PC-9 (cell line): ENCODE measurements around the gene TTC31. TPM values are rescaled to one million over a fixed set of nuclear protein-coding genes. Genes with fewer than 3 reads are reported as not detected.

Source experiments
- BruUV-seq: library from RNA; stranded (reverse); fragments of 400-500 nt; replicated peaks from 2 replicates; lab custom pipeline; 2021; lab: Mats Ljungman, UMichigan
- CTCF ChIA-PET: fragments of 300-600 bp; sonication (Branson Sonifier 250); formaldehyde crosslinking; loops from one replicate; lab custom pipeline; 2022; ENCODE audit warnings: antibody characterized with exemption; lab: Charles Lee
- POLR2A ChIA-PET: fragments of 300-600 bp; sonication (Branson Sonifier 250); formaldehyde crosslinking; loops from one replicate; lab custom pipeline; 2022; ENCODE audit warnings: antibody characterized with exemption; ENCODE audit not compliant: unreplicated experiment; lab: Charles Lee
- DNase-seq, 2 experiments: peaks; one replicate each; pipeline versions ENCODE4 v3.0.0 to v3.0.0-alpha.2; 2015 to 2022; ENCODE audit warnings: mixed read lengths in 1 of 2
- H2AFZ ChIP-seq: fragments of 200-600 bp; sonication (generic); 2 replicates; pipeline ENCODE4 v1.8.1; 2017; ENCODE audit warnings: antibody characterized with exemption
- H3F3A ChIP-seq: fragments of 200-600 bp; sonication (generic); 2 replicates; pipeline ENCODE4 v1.8.1; 2017; ENCODE audit warnings: antibody characterized with exemption, mild to moderate bottlenecking, low read depth; ENCODE audit not compliant: insufficient read depth
- H3K27ac ChIP-seq: fragments of 200-600 bp; sonication (generic); 2 replicates; pipeline ENCODE4 v1.6.1; 2016; ENCODE audit warnings: mixed run types
- H3K27me3 ChIP-seq: fragments of 200-600 bp; sonication (generic); 2 replicates; pipeline ENCODE4 v1.6.1; 2016; ENCODE audit warnings: low read depth, mixed run types; ENCODE audit not compliant: insufficient read depth
- H3K36me3 ChIP-seq: fragments of 200-600 bp; sonication (generic); 2 replicates; pipeline ENCODE4 v1.6.1; 2016; ENCODE audit warnings: low read depth, mixed run types
- H3K4me1 ChIP-seq: fragments of 200-600 bp; sonication (generic); replicated peaks from 2 replicates; pipeline ENCODE4 v1.6.1; 2016; ENCODE audit warnings: mixed run types; ENCODE audit not compliant: insufficient read depth
- H3K4me2 ChIP-seq: fragments of 200-600 bp; sonication (generic); 2 replicates; pipeline ENCODE4 v1.6.1; 2017; ENCODE audit warnings: mixed run types
- H3K4me3 ChIP-seq: fragments of 200-600 bp; sonication (generic); 2 replicates; pipeline ENCODE4 v1.6.1; 2016; ENCODE audit warnings: mixed run types
- H3K79me2 ChIP-seq: fragments of 200-600 bp; sonication (generic); 2 replicates; pipeline ENCODE4 v1.6.1; 2017; ENCODE audit warnings: low read depth, mixed run types
- H3K9me2 ChIP-seq: fragments of 200-600 bp; sonication (generic); 2 replicates; pipeline ENCODE4 v1.8.1; 2017; ENCODE audit warnings: mild to moderate bottlenecking; ENCODE audit not compliant: insufficient read depth
- H3K9me3 ChIP-seq: fragments of 200-600 bp; sonication (generic); 2 replicates; pipeline ENCODE4 v1.8.1; 2016; ENCODE audit warnings: low read depth; ENCODE audit not compliant: insufficient read depth
- H4K20me1 ChIP-seq: fragments of 200-600 bp; sonication (generic); 2 replicates; pipeline ENCODE4 v1.8.1; 2017; ENCODE audit not compliant: insufficient read depth
- EZH2 ChIP-seq: fragments of 200-600 bp; sonication (generic); IDR thresholded peaks from 2 replicates; pipeline ENCODE4 v1.8.0; 2017; ENCODE audit warnings: antibody characterized with exemption, low read depth
- intact Hi-C: fragments of 100-400 bp; cut with micrococcal nuclease; formaldehyde crosslinking; loops from one replicate; pipeline ENCODE4 v1.10.0; 2022; ENCODE audit not compliant: unreplicated experiment
- total RNA-seq: library from RNA; stranded (reverse); gene quantifications from 2 replicates; pipeline ENCODE4 v1.2.3, GENCODE V29; 2021
- TF ChIP-seq, protein P1 (sequence below): fragments of 200-600 bp; sonication (generic); conservative IDR thresholded peaks from 2 replicates; pipeline ENCODE4 v1.6.1; 2017; ENCODE audit warnings: mixed run types, antibody characterized with exemption, mild to moderate bottlenecking, moderate library complexity

The TTC31 gene
- total RNA-seq, 1 experiment from 2014 or later, result 20.1 TPM

DNA sequence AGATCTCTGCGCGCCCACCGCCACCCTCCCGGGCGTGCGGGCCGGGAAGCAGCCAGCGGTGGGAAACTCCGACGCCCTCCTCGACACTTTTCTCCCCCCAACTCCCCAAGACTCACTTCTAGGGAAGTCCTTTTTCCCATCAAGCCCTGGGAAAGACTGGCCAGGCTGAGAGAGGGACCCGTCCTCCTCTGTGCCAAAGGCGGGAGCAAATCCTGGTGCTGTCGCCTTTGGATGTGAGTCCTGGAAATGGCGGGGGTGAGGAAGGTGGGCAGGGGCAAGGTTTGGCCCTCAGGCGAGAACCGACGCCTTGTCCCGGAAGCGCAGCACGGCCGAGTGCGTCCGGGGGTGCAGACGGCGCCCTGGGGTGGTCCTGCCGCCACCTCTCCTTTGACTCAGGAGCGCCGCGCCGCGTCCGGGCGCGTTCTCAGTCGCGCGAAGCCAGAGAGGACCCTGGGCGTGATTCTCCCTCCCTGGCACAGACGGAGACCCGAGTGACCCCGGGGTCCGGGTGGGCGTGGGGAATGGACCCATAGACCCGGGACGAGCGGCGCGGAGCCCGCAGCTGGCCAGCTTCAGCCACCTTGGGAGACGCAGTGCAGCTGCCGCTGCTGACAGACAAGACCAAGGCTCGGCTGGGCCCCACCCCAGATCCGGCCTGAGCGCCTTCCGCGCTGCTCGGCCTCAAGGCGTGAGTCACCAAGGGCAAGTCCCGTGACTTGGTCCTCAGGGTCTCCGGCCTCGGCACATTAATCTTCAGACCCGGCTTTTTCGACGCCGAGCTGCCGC is 20.0 kb downstream of the TTC31 start:
- Histone ChIP-seq H3K27ac (no peak overlapping the region), H3K4me1 (peaks cover 25% of the 10 kb centered on the region), H3F3A (peaks cover 35% of the 10 kb centered on the region; the same call in 1 of the 2 replicates), H3K4me2 (no peak overlapping the region), H3K79me2 (peaks cover 25% of the 10 kb centered on the region), H3K9me2 (no peaks in the 10 kb centered on the region), H3K4me3 (no peak overlapping the region), H3K9me3 (no peaks in the 10 kb centered on the region), H2AFZ (no peak overlapping the region), H3K27me3 (no peaks in the 10 kb centered on the region), H4K20me1 (no peaks in the 10 kb centered on the region), H3K36me3 (0 out of 2 replicates have a peak, but pooled peaks cover 10% of the 10 kb centered on the region)
- ChIA-PET CTCF (no interaction called here), POLR2A (no interaction called here)
- BruUV-seq, result no TSS peak
- intact Hi-C loops, result loop anchor here (10.0 kb wide), 1 partner anchor 342 kb away; no protein-coding TSS in a partner anchor
- peak in 1 of 2 experiments; percentile 71 for DNase-seq
- TF ChIP-seq, protein P1, sequence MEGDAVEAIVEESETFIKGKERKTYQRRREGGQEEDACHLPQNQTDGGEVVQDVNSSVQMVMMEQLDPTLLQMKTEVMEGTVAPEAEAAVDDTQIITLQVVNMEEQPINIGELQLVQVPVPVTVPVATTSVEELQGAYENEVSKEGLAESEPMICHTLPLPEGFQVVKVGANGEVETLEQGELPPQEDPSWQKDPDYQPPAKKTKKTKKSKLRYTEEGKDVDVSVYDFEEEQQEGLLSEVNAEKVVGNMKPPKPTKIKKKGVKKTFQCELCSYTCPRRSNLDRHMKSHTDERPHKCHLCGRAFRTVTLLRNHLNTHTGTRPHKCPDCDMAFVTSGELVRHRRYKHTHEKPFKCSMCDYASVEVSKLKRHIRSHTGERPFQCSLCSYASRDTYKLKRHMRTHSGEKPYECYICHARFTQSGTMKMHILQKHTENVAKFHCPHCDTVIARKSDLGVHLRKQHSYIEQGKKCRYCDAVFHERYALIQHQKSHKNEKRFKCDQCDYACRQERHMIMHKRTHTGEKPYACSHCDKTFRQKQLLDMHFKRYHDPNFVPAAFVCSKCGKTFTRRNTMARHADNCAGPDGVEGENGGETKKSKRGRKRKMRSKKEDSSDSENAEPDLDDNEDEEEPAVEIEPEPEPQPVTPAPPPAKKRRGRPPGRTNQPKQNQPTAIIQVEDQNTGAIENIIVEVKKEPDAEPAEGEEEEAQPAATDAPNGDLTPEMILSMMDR, result no peak
- no peak for TF ChIP-seq EZH2

DNA sequence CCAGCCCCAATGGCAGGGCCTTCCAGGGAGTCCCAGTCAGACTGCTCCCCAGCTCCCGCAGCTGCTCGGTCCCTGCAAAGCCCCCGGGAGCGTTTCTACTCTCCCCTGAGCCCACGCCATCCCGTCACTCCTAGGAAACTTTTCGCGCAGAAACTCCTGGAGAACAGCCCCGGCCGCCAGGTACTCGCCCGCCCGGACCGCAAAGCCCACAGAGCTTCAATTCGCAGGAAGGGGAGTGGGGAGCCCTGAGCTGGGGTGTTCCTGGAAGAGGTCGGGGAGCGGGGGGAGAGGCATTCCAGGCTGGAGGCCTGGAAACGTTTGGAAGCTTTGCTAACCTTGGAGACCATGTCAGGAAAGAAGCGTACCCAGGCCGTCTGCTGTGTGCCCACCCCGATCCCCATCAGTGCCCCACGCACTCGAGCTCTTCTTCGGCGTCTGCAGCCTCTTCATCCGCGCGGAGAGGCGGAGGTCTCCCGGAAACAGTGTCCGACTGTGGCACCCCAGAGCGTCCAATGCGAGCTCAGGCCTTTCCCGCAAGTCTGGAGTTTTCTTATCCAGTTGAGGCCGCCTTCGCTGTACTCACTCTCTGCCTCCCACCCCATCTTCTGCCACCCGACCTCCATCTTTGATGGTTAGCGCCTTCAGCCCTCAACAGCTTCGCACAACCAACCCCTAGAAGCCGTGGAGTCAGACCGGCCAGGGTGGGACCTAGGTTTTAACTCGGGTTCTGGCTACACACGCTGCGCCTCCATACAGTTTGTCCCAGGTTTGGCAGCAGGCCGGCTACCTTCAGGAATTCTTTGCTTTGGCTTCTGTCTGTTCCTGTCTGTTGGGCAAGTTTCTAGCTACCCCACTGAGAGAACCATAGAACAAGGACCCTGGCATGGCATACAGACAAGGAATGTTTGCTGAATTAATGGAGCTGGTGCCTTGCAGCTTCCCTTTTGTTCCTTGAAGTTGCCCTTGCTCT is 20.9 kb downstream of the TTC31 start:
- H3K79me2 ChIP-seq, result peaks cover 26% of the 10 kb centered on the region
- H3K27ac ChIP-seq, result no peak overlapping the region
- intact Hi-C loops, result loop anchor here (10.0 kb wide), 1 partner anchor 341 kb away; no protein-coding TSS in a partner anchor
- POLR2A ChIA-PET, result no interaction called here
- H3K27me3 ChIP-seq, result no peaks in the 10 kb centered on the region
- H3K9me3 ChIP-seq, result no peaks in the 10 kb centered on the region
- BruUV-seq, result no TSS peak
- H3K36me3 ChIP-seq, result 0 out of 2 replicates have a peak, but pooled peaks cover 10% of the 10 kb centered on the region
- peaks cover 35% of the 10 kb centered on the region; the same call in 1 of the 2 replicates for H3F3A ChIP-seq
- H3K4me2 ChIP-seq, result no peak overlapping the region
- no peak for DNase-seq
- H4K20me1 ChIP-seq, result no peaks in the 10 kb centered on the region
- H2AFZ ChIP-seq, result no peak overlapping the region
- no peak overlapping the region for H3K4me3 ChIP-seq
- no peaks in the 10 kb centered on the region for H3K9me2 ChIP-seq
- CTCF ChIA-PET, result no interaction called here
- TF ChIP-seq, protein P1, result no peak
- no peak for TF ChIP-seq EZH2
- H3K4me1 ChIP-seq, result peaks cover 27% of the 10 kb centered on the region

DNA sequence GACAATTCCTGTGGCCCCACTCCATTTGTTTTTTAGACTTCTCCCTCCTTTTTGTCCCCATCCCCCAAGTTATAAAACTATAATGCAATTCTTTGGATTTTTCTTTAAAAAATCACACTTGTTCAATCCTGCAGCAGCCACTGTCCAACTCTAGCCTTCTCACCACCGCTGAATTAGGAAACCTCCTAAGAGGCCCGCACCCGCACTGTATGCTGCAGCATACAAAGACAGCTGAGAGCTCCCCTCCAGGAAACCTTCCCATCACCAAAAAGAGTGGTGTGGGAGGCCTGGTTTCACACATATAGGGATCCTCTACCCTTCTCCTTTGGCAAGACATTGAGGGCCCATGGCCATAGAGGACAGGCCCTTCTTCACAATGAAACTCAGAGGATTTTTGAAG is 21.7 kb downstream of the TTC31 start:
- H3K27ac ChIP-seq, result no peak overlapping the region

More for the DNA sequence above, 21.7 kb downstream of the TTC31 start:
- peaks cover 35% of the 10 kb centered on the region; the same call in 1 of the 2 replicates for H3F3A ChIP-seq
- no peak for DNase-seq
- CTCF ChIA-PET, result no interaction called here
- no peak overlapping the region for H3K4me2 ChIP-seq
- no peaks in the 10 kb centered on the region for H3K9me3 ChIP-seq
- H4K20me1 ChIP-seq, result no peaks in the 10 kb centered on the region
- POLR2A ChIA-PET, result no interaction called here
- BruUV-seq, result no TSS peak
- H3K27me3 ChIP-seq, result no peaks in the 10 kb centered on the region
- TF ChIP-seq EZH2, result no peak
- TF ChIP-seq, protein P1, result no peak
- H3K4me1 ChIP-seq, result peaks cover 26% of the 10 kb centered on the region
- intact Hi-C loops, result loop anchor here (10.0 kb wide), 1 partner anchor 340 kb away; no protein-coding TSS in a partner anchor
- no peak overlapping the region for H3K4me3 ChIP-seq
- no peak overlapping the region for H2AFZ ChIP-seq
- peaks cover 23% of the 10 kb centered on the region for H3K79me2 ChIP-seq
- 0 out of 2 replicates have a peak, but pooled peaks cover 10% of the 10 kb centered on the region for H3K36me3 ChIP-seq
- no peaks in the 10 kb centered on the region for H3K9me2 ChIP-seq
